H1 (cell line): ENCODE data around the gene ZDHHC24.

Experiments
- EZH2 ChIP-seq: fragments of 200-600 bp; sonication (generic); IDR thresholded peaks from 2 replicates; pipeline ENCODE4 v1.7.1; 2012; ENCODE audit warnings: low read depth, mild to moderate bottlenecking, moderate library complexity, low read length, inconsistent platforms; ENCODE audit not compliant: severe bottlenecking
- JUN ChIP-seq: IDR thresholded peaks from 2 replicates; pipeline ENCODE4 v1.6.1; 2011; ENCODE audit warnings: low read depth, mild to moderate bottlenecking, improper control_type of control experiment, low read length
- JUND ChIP-seq: IDR thresholded peaks from 2 replicates; pipeline ENCODE4 v1.6.1; 2011; ENCODE audit warnings: mild to moderate bottlenecking, improper control_type of control experiment, low read length
- NRF1 ChIP-seq: IDR thresholded peaks from 2 replicates; pipeline ENCODE4 v1.6.1; 2011; ENCODE audit warnings: mild to moderate bottlenecking, low read depth, low read length, improper control_type of control experiment
- POLR2A ChIP-seq, 2 experiments: IDR thresholded peaks; 1 replicate in 1 of 2; 2 replicates in 1 of 2; pipeline ENCODE4 v1.6.1; 2011; ENCODE audit warnings: low read depth in 2 of 2, low read length in 2 of 2, mild to moderate bottlenecking in 2 of 2; ENCODE audit errors: control extremely low read depth in 1 of 2
- POLR2AphosphoS5 ChIP-seq: IDR thresholded peaks from 2 replicates; pipeline ENCODE4 v1.6.1; 2011; ENCODE audit warnings: low read depth, low read length
- SIN3A ChIP-seq, 2 experiments: IDR thresholded peaks in 1 of 2; conservative IDR thresholded peaks in 1 of 2; 2 replicates each; pipeline ENCODE4 v1.6.1; 2011 to 2012; ENCODE audit warnings: low read length in 2 of 2, improper control_type of control experiment in 1 of 2, low read depth in 1 of 2, mild to moderate bottlenecking in 1 of 2
- TF ChIP-seq, protein P1 (sequence below), 3 experiments: IDR thresholded peaks; 1 replicate in 2 of 3; 2 replicates in 1 of 3; pipeline versions ENCODE4 v1.5.1 to v1.6.1; 2011; ENCODE audit warnings: low read length in 3 of 3, mild to moderate bottlenecking in 3 of 3, inconsistent platforms in 2 of 3, low read depth in 1 of 3, moderate library complexity in 1 of 3; ENCODE audit not compliant: insufficient read depth in 1 of 3; ENCODE audit errors: control extremely low read depth in 1 of 3
- TF ChIP-seq, protein P2 (sequence below): IDR thresholded peaks from 2 replicates; pipeline ENCODE4 v1.6.1; 2011; ENCODE audit warnings: low read length, improper control_type of control experiment

GRCh38 chr11:66493130-66493529 is 52.7 kb downstream of the ZDHHC24 start:
- TF ChIP-seq, protein P1, sequence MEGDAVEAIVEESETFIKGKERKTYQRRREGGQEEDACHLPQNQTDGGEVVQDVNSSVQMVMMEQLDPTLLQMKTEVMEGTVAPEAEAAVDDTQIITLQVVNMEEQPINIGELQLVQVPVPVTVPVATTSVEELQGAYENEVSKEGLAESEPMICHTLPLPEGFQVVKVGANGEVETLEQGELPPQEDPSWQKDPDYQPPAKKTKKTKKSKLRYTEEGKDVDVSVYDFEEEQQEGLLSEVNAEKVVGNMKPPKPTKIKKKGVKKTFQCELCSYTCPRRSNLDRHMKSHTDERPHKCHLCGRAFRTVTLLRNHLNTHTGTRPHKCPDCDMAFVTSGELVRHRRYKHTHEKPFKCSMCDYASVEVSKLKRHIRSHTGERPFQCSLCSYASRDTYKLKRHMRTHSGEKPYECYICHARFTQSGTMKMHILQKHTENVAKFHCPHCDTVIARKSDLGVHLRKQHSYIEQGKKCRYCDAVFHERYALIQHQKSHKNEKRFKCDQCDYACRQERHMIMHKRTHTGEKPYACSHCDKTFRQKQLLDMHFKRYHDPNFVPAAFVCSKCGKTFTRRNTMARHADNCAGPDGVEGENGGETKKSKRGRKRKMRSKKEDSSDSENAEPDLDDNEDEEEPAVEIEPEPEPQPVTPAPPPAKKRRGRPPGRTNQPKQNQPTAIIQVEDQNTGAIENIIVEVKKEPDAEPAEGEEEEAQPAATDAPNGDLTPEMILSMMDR (IDR thresholded peaks at IDR 0.05; ENCODE audit: control extremely low read depth in 1 of 3, insufficient read depth in 1 of 3, low read depth in 1 of 3, low read length in 3 of 3) = no peak
- TF ChIP-seq POLR2AphosphoS5 = no peak
- no peak for TF ChIP-seq SIN3A (conservative IDR thresholded peaks at IDR 0.05 in 1 of 2, IDR thresholded peaks at IDR 0.05 in 1 of 2; ENCODE audit: low read depth in 1 of 2, low read length in 2 of 2)
- TF ChIP-seq, protein P2, sequence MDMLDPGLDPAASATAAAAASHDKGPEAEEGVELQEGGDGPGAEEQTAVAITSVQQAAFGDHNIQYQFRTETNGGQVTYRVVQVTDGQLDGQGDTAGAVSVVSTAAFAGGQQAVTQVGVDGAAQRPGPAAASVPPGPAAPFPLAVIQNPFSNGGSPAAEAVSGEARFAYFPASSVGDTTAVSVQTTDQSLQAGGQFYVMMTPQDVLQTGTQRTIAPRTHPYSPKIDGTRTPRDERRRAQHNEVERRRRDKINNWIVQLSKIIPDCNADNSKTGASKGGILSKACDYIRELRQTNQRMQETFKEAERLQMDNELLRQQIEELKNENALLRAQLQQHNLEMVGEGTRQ = no peak
- TF ChIP-seq NRF1 = no peak
- no peak for TF ChIP-seq JUN
- no peak for TF ChIP-seq JUND
- TF ChIP-seq EZH2 = no peak
- TF ChIP-seq POLR2A (IDR thresholded peaks at IDR 0.05; ENCODE audit: control extremely low read depth in 1 of 2, low read depth in 2 of 2, low read length in 2 of 2) = no peak
